SU-DHL-6 (cell line): ENCODE data around the gene PHF11.

Experiments used
- EZH2phosphoT487 ChIP-seq: fragments of 200-600 bp; sonication (generic), shearing (Covaris generic); conservative IDR thresholded peaks from 2 replicates; pipeline ENCODE4 v1.6.1; 2018; ENCODE audit warnings: mild to moderate bottlenecking, antibody characterized with exemption, low read length, moderate library complexity, mixed read lengths
- TF ChIP-seq, protein P1 (sequence below): fragments of 200-600 bp; sonication (generic); IDR thresholded peaks from one replicate; pipeline ENCODE4 v1.5.1; 2017; ENCODE audit warnings: antibody characterized with exemption, mild to moderate bottlenecking, low read length, moderate library complexity; ENCODE audit not compliant: insufficient read depth, poor library complexity, severe bottlenecking

DNA sequence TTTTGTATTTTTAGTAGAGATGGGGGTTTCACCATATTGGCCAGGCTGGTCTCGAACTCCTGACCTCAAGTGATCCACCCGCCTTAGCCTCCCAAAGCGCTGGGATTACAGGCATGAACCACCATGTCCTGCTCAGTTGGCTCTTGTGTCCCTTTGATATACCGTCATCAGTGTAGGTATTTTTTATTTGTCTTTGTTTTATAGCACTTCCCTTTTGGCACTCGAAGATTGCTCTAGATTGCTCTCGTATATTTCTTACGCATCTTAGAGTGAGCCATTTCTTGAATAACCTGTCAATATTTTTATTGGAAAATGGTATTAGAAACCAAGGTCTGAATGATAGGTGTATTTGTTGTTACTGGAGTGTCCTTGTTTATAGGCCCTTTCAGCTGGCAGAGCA, 42.3 kb upstream of the PHF11 start:
- TF ChIP-seq, protein P1, sequence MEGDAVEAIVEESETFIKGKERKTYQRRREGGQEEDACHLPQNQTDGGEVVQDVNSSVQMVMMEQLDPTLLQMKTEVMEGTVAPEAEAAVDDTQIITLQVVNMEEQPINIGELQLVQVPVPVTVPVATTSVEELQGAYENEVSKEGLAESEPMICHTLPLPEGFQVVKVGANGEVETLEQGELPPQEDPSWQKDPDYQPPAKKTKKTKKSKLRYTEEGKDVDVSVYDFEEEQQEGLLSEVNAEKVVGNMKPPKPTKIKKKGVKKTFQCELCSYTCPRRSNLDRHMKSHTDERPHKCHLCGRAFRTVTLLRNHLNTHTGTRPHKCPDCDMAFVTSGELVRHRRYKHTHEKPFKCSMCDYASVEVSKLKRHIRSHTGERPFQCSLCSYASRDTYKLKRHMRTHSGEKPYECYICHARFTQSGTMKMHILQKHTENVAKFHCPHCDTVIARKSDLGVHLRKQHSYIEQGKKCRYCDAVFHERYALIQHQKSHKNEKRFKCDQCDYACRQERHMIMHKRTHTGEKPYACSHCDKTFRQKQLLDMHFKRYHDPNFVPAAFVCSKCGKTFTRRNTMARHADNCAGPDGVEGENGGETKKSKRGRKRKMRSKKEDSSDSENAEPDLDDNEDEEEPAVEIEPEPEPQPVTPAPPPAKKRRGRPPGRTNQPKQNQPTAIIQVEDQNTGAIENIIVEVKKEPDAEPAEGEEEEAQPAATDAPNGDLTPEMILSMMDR: no peak
- no peak for TF ChIP-seq EZH2phosphoT487
